HepG2 (cell line): ENCODE results near the gene PDILT. TPM values are rescaled to one million over a fixed set of nuclear protein-coding genes. Genes with fewer than 3 reads are reported as not detected.
A peak's percentile ranks its signal among the peaks of the same experiment; 100 is the strongest.
"Not testable (repeated sequence)": the region's sequence is repeated elsewhere in the genome, so short reads cannot be mapped to it uniquely, and the experiment has no call there.

Experiments used
- ATAC-seq: fragments of 200-7000 bp; cut with Tn5 transposase; 3 replicates; pipeline ENCODE4 v1.9.1; 2020; ENCODE audit warnings: mild to moderate bottlenecking, moderate library complexity
- BruUV-seq: library from RNA; stranded (reverse); fragments of 400-500 nt; replicated peaks from 2 replicates; lab custom pipeline; 2021; lab: Mats Ljungman, UMichigan
- CTCF ChIA-PET: fragments of 300-600 bp; formaldehyde crosslinking; extraction: SDS; loops from one replicate; lab custom pipeline; 2021; ENCODE audit warnings: low total read pairs, inconsistent platforms, low intra/inter-chr PET ratio; lab: Yijun Ruan, JAX
- POLR2A ChIA-PET: fragments of 350-600 bp; sonication (Branson Sonifier 250); formaldehyde crosslinking; loops from one replicate; lab custom pipeline; 2020; ENCODE audit warnings: antibody characterized with exemption, inconsistent platforms; lab: Yijun Ruan, JAX
- DNase-seq: peaks from one replicate; pipeline ENCODE4 v3.0.0-alpha.2; 2015; ENCODE audit warnings: low spot score
- FAIRE-seq: peaks from 3 replicates; lab custom pipeline; 2011; peaks lifted over from hg19 to GRCh38; lab: Jason Lieb, UNC
- H2AFZ ChIP-seq: one replicate; pipeline ENCODE4 v1.6.1; 2011; ENCODE audit warnings: low read length, inconsistent platforms
- H3K27ac ChIP-seq: fragments of 300-600 bp; 3 replicates; pipeline ENCODE4 v1.8.0; 2011; ENCODE audit warnings: mixed run types, mild to moderate bottlenecking, mixed read lengths, low read length, inconsistent platforms; ENCODE audit not compliant: insufficient read depth; ENCODE audit errors: extremely low read length
- H3K27me3 ChIP-seq, 2 experiments: fragments of 200-600 bp in 1 of 2; 2 replicates in 1 of 2; 3 replicates in 1 of 2; pipeline versions ENCODE4 v1.6.0 to v1.8.0; 2011; ENCODE audit warnings: low read length in 2 of 2, mild to moderate bottlenecking in 2 of 2, moderate library complexity in 2 of 2, inconsistent platforms in 1 of 2; ENCODE audit not compliant: insufficient read depth in 2 of 2, control insufficient read depth in 1 of 2
- H3K36me3 ChIP-seq, 2 experiments: fragments of 200-600 bp in 1 of 2; replicated peaks in 1 of 2; 2 replicates in 1 of 2; 3 replicates in 1 of 2; pipeline versions ENCODE4 v1.5.1 to v1.8.0; 2011; ENCODE audit warnings: low read length in 2 of 2, inconsistent platforms in 1 of 2; ENCODE audit not compliant: insufficient read depth in 2 of 2, control insufficient read depth in 1 of 2
- H3K4me1 ChIP-seq: 2 replicates; pipeline ENCODE4 v1.5.1; 2012; ENCODE audit warnings: low read length, inconsistent platforms; ENCODE audit not compliant: insufficient read depth
- H3K4me2 ChIP-seq: 2 replicates; pipeline ENCODE4 v1.6.0; 2011; ENCODE audit warnings: low read depth, low read length, inconsistent platforms
- H3K4me3 ChIP-seq, 3 experiments: fragments of 200-600 bp in 1 of 3; sonication (generic), shearing (Covaris generic) in 1 of 3; replicated peaks in 1 of 3; 2 replicates each; pipeline ENCODE4 v1.5.1; 2011 to 2016; ENCODE audit warnings: low read length in 3 of 3, inconsistent platforms in 2 of 3, low read depth in 2 of 3, mild to moderate bottlenecking in 2 of 3, control low read depth in 1 of 3, mixed read lengths in 1 of 3; ENCODE audit not compliant: insufficient read depth in 1 of 3
- H3K79me2 ChIP-seq: one replicate; pipeline ENCODE4 v1.6.1; 2011; ENCODE audit warnings: low read length, inconsistent platforms; ENCODE audit not compliant: insufficient read depth
- H3K9ac ChIP-seq: 2 replicates; pipeline ENCODE4 v1.6.0; 2011; ENCODE audit warnings: mild to moderate bottlenecking, low read depth, low read length, inconsistent platforms; ENCODE audit not compliant: insufficient read depth
- H3K9me3 ChIP-seq: 2 replicates; pipeline ENCODE4 v1.5.1; 2012; ENCODE audit warnings: mild to moderate bottlenecking, low read length
- H4K20me1 ChIP-seq: 2 replicates; pipeline ENCODE4 v1.6.0; 2011; ENCODE audit warnings: inconsistent platforms, mild to moderate bottlenecking, low read length, moderate library complexity; ENCODE audit not compliant: insufficient read depth
- ATF7 ChIP-seq, 2 experiments: fragments of 450-650 bp in 1 of 2; sonication (generic) in 1 of 2; formaldehyde crosslinking in 1 of 2; IDR thresholded peaks; 2 replicates each; pipeline versions ENCODE4 v1.4.0 to v1.6.1; 2016 to 2020; ENCODE audit warnings: antibody characterized with exemption in 1 of 2, mild to moderate bottlenecking in 1 of 2, missing genetic modification reagents in 1 of 2
- FOXK2 ChIP-seq: fragments of 450-650 bp; IDR thresholded peaks from 2 replicates; pipeline ENCODE4 v1.6.1; 2016
- FOXP1 ChIP-seq, 2 experiments: fragments of 450-650 bp in 1 of 2; IDR thresholded peaks; 2 replicates each; pipeline ENCODE4 v1.6.1; 2017 to 2018; ENCODE audit warnings: antibody characterized with exemption in 1 of 2
- IKZF1 ChIP-seq: fragments of 450-650 bp; IDR thresholded peaks from 2 replicates; pipeline ENCODE4 v1.7.1; 2016
- NONO ChIP-seq, 2 experiments: fragments of 450-650 bp in 1 of 2; sonication (generic) in 1 of 2; formaldehyde crosslinking in 1 of 2; IDR thresholded peaks in 1 of 2; conservative IDR thresholded peaks in 1 of 2; 2 replicates each; pipeline versions ENCODE4 v1.6.1 to v1.8.0; 2017 to 2022; ENCODE audit warnings: mild to moderate bottlenecking in 1 of 2, missing genetic modification reagents in 1 of 2, moderate library complexity in 1 of 2
- SOX6 ChIP-seq, 2 experiments: fragments of 450-650 bp in 1 of 2; sonication (generic) in 1 of 2; formaldehyde crosslinking in 1 of 2; IDR thresholded peaks; 2 replicates each; pipeline versions ENCODE4 v1.4.0 to v1.6.1; 2017 to 2020; ENCODE audit warnings: antibody characterized with exemption in 1 of 2, mild to moderate bottlenecking in 1 of 2, missing genetic modification reagents in 1 of 2
- ZNF629 ChIP-seq: sonication (generic); formaldehyde crosslinking; conservative IDR thresholded peaks from 2 replicates; pipeline ENCODE4 v1.5.0; 2020; ENCODE audit warnings: missing genetic modification reagents
- WGBS: methylation state at CpG from one replicate; pipeline ENCODE4 v1.1.6; 2017; ENCODE audit warnings: low lambda C conversion rate; 5-methylcytosine and 5-hydroxymethylcytosine counted together
- in situ Hi-C: cut with HindIII; loops from 2 replicates; pipeline ENCODE4 v1.10.0; 2017; ENCODE audit warnings: low pct_unique_long_range_greater_than_20kb; ENCODE audit not compliant: extremely low pct_ligation_motif_present
- intact Hi-C: fragments of 100-400 bp; cut with micrococcal nuclease; formaldehyde crosslinking; loops from one replicate; pipeline ENCODE4 v1.10.0; 2022; ENCODE audit not compliant: unreplicated experiment
- polyA plus RNA-seq, 8 experiments: library from polyadenylated mRNA; depleted of rRNA in 3 of 8; stranded (reverse) in 7 of 8; unstranded in 1 of 8; fragments of >200 nt; fragmentation: Illumina TruSeq in 4 of 8; extraction: Trizol in 4 of 8; gene quantifications; 2 replicates each; pipeline versions ENCODE4 v1.2.1 to v1.2.3, GENCODE V29; 2011 to 2016; ENCODE audit warnings: low read depth in 4 of 8, missing spikeins in 1 of 8, mixed read lengths in 1 of 8; ENCODE audit not compliant: insufficient read depth in 1 of 8
- total RNA-seq, 5 experiments: library from RNA; depleted of rRNA; stranded (reverse); fragments of >200 nt; fragmentation: Illumina TruSeq; extraction: Trizol; gene quantifications; 2 replicates each; pipeline ENCODE4 v1.2.3, GENCODE V29; 2016; ENCODE audit warnings: low read depth in 1 of 5
- TF ChIP-seq, protein P1 (sequence below): sonication (generic); formaldehyde crosslinking; IDR thresholded peaks from 2 replicates; pipeline ENCODE4 v1.5.1; 2020; ENCODE audit warnings: mild to moderate bottlenecking, missing genetic modification reagents, moderate library complexity
- TF ChIP-seq, protein P2 (sequence below): sonication (generic); formaldehyde crosslinking; IDR thresholded peaks from 2 replicates; pipeline ENCODE4 v1.4.0; 2020; ENCODE audit warnings: mild to moderate bottlenecking, missing genetic modification reagents

PDILT gene
- total and polyA plus RNA-seq, 2 of the 13 experiments (the other 11 are each of a cell fraction or from before 2014, with no cell fraction given): not detected

DNA sequence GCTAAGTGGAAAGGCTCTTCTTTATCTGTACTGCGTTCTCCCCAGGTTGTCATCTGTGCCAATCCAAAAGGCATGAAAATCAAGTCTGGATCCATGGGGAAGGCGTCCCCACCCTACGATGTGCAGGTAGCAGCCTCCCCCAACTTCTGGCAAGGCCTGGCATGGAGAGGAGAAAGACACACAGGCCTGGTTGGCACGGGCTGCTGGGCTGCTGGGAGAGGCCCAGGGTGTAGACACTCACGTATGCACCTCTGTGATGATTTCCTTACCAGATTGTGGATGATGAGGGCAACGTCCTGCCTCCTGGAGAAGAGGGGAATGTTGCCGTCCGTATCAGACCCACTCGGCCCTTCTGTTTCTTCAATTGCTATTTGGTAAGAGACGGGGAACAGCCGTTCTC lies 26.4 kb upstream of the PDILT start:
- Histone ChIP-seq H3K4me3 (no peak overlapping the region), H3K4me1 (peaks cover 28% of the 10 kb centered on the region), H2AFZ (no peak overlapping the region), H3K9ac (no peak overlapping the region), H3K4me2 (no peak overlapping the region), H3K27me3 (no peaks in the 10 kb centered on the region), H3K36me3 (no peaks in the 10 kb centered on the region), H3K27ac (no peak overlapping the region), H4K20me1 (no peaks in the 10 kb centered on the region), H3K79me2 (no peaks in the 10 kb centered on the region), H3K9me3 (no peaks in the 10 kb centered on the region)
- in situ Hi-C loops: no loop called here
- no peak for TF ChIP-seq ZNF629 (CRISPR knock-in tag)
- TF ChIP-seq, protein P1, sequence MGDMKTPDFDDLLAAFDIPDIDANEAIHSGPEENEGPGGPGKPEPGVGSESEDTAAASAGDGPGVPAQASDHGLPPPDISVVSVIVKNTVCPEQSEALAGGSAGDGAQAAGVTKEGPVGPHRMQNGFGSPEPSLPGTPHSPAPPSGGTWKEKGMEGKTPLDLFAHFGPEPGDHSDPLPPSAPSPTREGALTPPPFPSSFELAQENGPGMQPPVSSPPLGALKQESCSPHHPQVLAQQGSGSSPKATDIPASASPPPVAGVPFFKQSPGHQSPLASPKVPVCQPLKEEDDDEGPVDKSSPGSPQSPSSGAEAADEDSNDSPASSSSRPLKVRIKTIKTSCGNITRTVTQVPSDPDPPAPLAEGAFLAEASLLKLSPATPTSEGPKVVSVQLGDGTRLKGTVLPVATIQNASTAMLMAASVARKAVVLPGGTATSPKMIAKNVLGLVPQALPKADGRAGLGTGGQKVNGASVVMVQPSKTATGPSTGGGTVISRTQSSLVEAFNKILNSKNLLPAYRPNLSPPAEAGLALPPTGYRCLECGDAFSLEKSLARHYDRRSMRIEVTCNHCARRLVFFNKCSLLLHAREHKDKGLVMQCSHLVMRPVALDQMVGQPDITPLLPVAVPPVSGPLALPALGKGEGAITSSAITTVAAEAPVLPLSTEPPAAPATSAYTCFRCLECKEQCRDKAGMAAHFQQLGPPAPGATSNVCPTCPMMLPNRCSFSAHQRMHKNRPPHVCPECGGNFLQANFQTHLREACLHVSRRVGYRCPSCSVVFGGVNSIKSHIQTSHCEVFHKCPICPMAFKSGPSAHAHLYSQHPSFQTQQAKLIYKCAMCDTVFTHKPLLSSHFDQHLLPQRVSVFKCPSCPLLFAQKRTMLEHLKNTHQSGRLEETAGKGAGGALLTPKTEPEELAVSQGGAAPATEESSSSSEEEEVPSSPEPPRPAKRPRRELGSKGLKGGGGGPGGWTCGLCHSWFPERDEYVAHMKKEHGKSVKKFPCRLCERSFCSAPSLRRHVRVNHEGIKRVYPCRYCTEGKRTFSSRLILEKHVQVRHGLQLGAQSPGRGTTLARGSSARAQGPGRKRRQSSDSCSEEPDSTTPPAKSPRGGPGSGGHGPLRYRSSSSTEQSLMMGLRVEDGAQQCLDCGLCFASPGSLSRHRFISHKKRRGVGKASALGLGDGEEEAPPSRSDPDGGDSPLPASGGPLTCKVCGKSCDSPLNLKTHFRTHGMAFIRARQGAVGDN: 0 out of 2 replicates have a peak, but pooled peaks have one; percentile 20
- ChIA-PET CTCF (no interaction called here), POLR2A (no interaction called here)
- 90% methylated on average over 11 of the region's 11 CpGs for WGBS
- no TSS peak for BruUV-seq
- no peak for FAIRE-seq
- no peak for ATAC-seq
- intact Hi-C loops: no loop called here
- DNase-seq: no peak

DNA sequence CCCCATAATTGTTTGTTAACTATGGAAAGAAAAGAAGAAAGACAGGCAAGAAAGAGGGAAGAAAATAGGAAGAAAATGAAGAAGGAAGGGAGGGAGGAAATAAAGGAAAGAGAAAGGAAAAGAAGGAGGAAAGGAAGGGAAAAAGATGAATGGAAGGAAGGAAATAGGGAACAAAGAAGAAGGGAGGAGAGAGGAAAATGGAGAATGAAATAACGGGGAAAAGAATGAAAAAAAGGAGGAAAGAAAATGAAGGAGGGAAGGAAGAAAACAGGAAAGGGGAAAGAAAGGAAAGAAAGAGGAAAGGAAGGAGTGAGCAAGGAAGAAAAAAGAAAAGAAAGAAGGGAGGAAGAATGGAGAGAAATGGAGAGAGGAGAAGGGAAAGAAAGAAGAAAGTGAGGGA lies 25.9 kb upstream of the PDILT start:
- FAIRE-seq; in situ Hi-C loops; H3K9me3 ChIP-seq; ATAC-seq; H3K36me3 ChIP-seq; CTCF ChIA-PET; H4K20me1 ChIP-seq; H3K4me3 ChIP-seq; BruUV-seq; H2AFZ ChIP-seq; intact Hi-C loops; H3K27me3 ChIP-seq; POLR2A ChIA-PET; H3K79me2 ChIP-seq; H3K9ac ChIP-seq; H3K4me2 ChIP-seq; H3K27ac ChIP-seq; DNase-seq; TF ChIP-seq FOXP1 (CRISPR knock-in tag; IDR thresholded peaks at IDR 0.05); SOX6 (CRISPR knock-in tag; IDR thresholded peaks at IDR 0.05); NONO (CRISPR knock-in tag; conservative IDR thresholded peaks at IDR 0.05); ATF7 (CRISPR knock-in tag; IDR thresholded peaks at IDR 0.05): not testable (repeated sequence)
- WGBS: 94% methylated on average over 1 of the region's 1 CpG
- peak; percentile 23; the same call in 1 of the 2 replicates for TF ChIP-seq FOXP1 (IDR thresholded peaks at IDR 0.05)
- TF ChIP-seq, protein P2, sequence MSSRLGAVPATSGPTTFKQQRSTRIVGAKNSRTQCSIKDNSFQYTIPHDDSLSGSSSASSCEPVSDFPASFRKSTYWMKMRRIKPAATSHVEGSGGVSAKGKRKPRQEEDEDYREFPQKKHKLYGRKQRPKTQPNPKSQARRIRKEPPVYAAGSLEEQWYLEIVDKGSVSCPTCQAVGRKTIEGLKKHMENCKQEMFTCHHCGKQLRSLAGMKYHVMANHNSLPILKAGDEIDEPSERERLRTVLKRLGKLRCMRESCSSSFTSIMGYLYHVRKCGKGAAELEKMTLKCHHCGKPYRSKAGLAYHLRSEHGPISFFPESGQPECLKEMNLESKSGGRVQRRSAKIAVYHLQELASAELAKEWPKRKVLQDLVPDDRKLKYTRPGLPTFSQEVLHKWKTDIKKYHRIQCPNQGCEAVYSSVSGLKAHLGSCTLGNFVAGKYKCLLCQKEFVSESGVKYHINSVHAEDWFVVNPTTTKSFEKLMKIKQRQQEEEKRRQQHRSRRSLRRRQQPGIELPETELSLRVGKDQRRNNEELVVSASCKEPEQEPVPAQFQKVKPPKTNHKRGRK (CRISPR knock-in tag): peak; percentile 19; the same call in 1 of the 2 replicates
- TF ChIP-seq FOXK2: peak; percentile 26; the same call in 1 of the 2 replicates
- 0 out of 2 replicates have a peak, but pooled peaks have one; percentile 23 for TF ChIP-seq SOX6 (IDR thresholded peaks at IDR 0.05)
- peak; percentile 80; the same call in 1 of the 2 replicates for TF ChIP-seq IKZF1
- peak; percentile 91; the same call in 1 of the 2 replicates for TF ChIP-seq NONO (IDR thresholded peaks at IDR 0.05)
- peak; percentile 6; the same call in 1 of the 2 replicates for TF ChIP-seq ATF7 (IDR thresholded peaks at IDR 0.05)
- peaks cover 33% of the 10 kb centered on the region for H3K4me1 ChIP-seq
